Measurements from ENCODE around the gene IFNA5.

- TF ChIP-seq CTCF (IDR thresholded peaks at IDR 0.05; ENCODE audit: insufficient read depth, low read depth, low read length): no peak
- TF ChIP-seq EZH2 (IDR thresholded peaks at IDR 0.05; ENCODE audit: insufficient read depth, low read length): no peak
These were observed 19.0 kb downstream of the IFNA5 start for GRCh38 chr9:21286099-21286498.

Measured in astrocyte (in vitro differentiated cells and primary cell).